HepG2 (cell line): ENCODE data around the gene XRCC5. TPM values are rescaled to one million over a fixed set of nuclear protein-coding genes. Genes with fewer than 3 reads are reported as not detected.

Experiments used
- ATF7-NPFF ChIP-seq: sonication (generic); formaldehyde crosslinking; IDR thresholded peaks from 2 replicates; pipeline ENCODE4 v1.8.1; 2023; ENCODE audit warnings: mild to moderate bottlenecking, low read depth, missing genetic modification reagents, moderate library complexity
- BCL6 ChIP-seq: IDR thresholded peaks from 2 replicates; pipeline ENCODE4 v1.6.1; 2016; ENCODE audit warnings: missing genetic modification reagents, missing compliant biosample characterization
- CBX2 ChIP-seq, 2 experiments: fragments of 200-600 bp in 1 of 2; sonication (generic); formaldehyde crosslinking in 1 of 2; IDR thresholded peaks; 2 replicates each; pipeline versions ENCODE4 v1.7.0 to v1.8.1; 2018 to 2022; ENCODE audit warnings: low read depth in 2 of 2, low read length in 1 of 2, mild to moderate bottlenecking in 1 of 2, missing genetic modification reagents in 1 of 2
- GATAD1 ChIP-seq: IDR thresholded peaks from 2 replicates; pipeline ENCODE4 v1.6.1; 2016; ENCODE audit warnings: missing genetic modification reagents, missing compliant biosample characterization
- HNF1A ChIP-seq, 2 experiments: sonication (generic) in 1 of 2; formaldehyde crosslinking in 1 of 2; IDR thresholded peaks; 2 replicates each; pipeline versions ENCODE4 v1.4.0 to v1.6.1; 2016 to 2020; ENCODE audit warnings: borderline replicate concordance in 1 of 2, low read depth in 1 of 2, mild to moderate bottlenecking in 1 of 2, missing genetic modification reagents in 1 of 2
- LCORL ChIP-seq, 2 experiments: fragments of 450-650 bp in 1 of 2; sonication (generic) in 1 of 2; formaldehyde crosslinking in 1 of 2; IDR thresholded peaks; 2 replicates each; pipeline versions ENCODE4 v1.5.0 to v1.6.1; 2017 to 2020; ENCODE audit warnings: antibody characterized with exemption in 1 of 2, missing genetic modification reagents in 1 of 2
- MBD4 ChIP-seq: IDR thresholded peaks from 2 replicates; pipeline ENCODE4 v1.6.1; 2012; ENCODE audit warnings: low read length, inconsistent platforms, borderline replicate concordance
- PAF1 ChIP-seq: IDR thresholded peaks from 2 replicates; pipeline ENCODE4 v1.6.1; 2016; ENCODE audit warnings: missing genetic modification reagents, missing compliant biosample characterization
- PHF21A ChIP-seq: sonication (generic); formaldehyde crosslinking; IDR thresholded peaks from 2 replicates; pipeline ENCODE4 v1.5.0; 2020; ENCODE audit warnings: mild to moderate bottlenecking, missing genetic modification reagents
- SMAD3 ChIP-seq: sonication (generic); formaldehyde crosslinking; IDR thresholded peaks from 2 replicates; pipeline ENCODE4 v1.4.0; 2020; ENCODE audit warnings: missing genetic modification reagents
- SMYD3 ChIP-seq: sonication (generic); formaldehyde crosslinking; IDR thresholded peaks from 2 replicates; pipeline ENCODE4 v1.8.1; 2023; ENCODE audit warnings: mild to moderate bottlenecking, missing genetic modification reagents
- SP1 ChIP-seq, 2 experiments: fragments of 450-650 bp in 1 of 2; sonication (generic) in 1 of 2; formaldehyde crosslinking in 1 of 2; IDR thresholded peaks; 2 replicates each; pipeline versions ENCODE4 v1.4.0 to v1.6.1; 2016 to 2020; ENCODE audit warnings: missing genetic modification reagents in 1 of 2
- TBP ChIP-seq: sonication (generic); formaldehyde crosslinking; IDR thresholded peaks from 2 replicates; pipeline ENCODE4 v1.5.0; 2020; ENCODE audit warnings: missing genetic modification reagents
- TEAD3 ChIP-seq: optimal IDR thresholded peaks from 2 replicates; pipeline ENCODE3; 2016; ENCODE audit warnings: borderline replicate concordance
- U2AF1 ChIP-seq: fragments of 200-400 bp; formaldehyde crosslinking; optimal IDR thresholded peaks from 2 replicates; pipeline ENCODE3; 2017; ENCODE audit warnings: mild to moderate bottlenecking, low read depth, low read length
- ZC3H4 ChIP-seq: sonication (generic); formaldehyde crosslinking; IDR thresholded peaks from 2 replicates; pipeline ENCODE4 v1.4.0; 2020; ENCODE audit warnings: missing genetic modification reagents, borderline replicate concordance
- ZEB1 ChIP-seq: IDR thresholded peaks from 2 replicates; pipeline ENCODE4 v1.6.1; 2012; ENCODE audit warnings: mild to moderate bottlenecking, low read depth, inconsistent platforms; ENCODE audit not compliant: insufficient replicate concordance
- ZKSCAN8 ChIP-seq: IDR thresholded peaks from 2 replicates; pipeline ENCODE4 v1.6.1; 2016; ENCODE audit warnings: borderline replicate concordance, missing genetic modification reagents, missing compliant biosample characterization
- ZNF292 ChIP-seq: sonication (generic); formaldehyde crosslinking; IDR thresholded peaks from 2 replicates; pipeline ENCODE4 v1.8.1; 2022; ENCODE audit warnings: mild to moderate bottlenecking, low read depth, missing genetic modification reagents, borderline replicate concordance
- ZNF317 ChIP-seq: sonication (generic); formaldehyde crosslinking; IDR thresholded peaks from 2 replicates; pipeline ENCODE4 v1.5.0; 2020; ENCODE audit warnings: mild to moderate bottlenecking, missing genetic modification reagents
- ZNF331 ChIP-seq: sonication (generic); formaldehyde crosslinking; IDR thresholded peaks from 2 replicates; pipeline ENCODE4 v1.4.0; 2020; ENCODE audit warnings: missing genetic modification reagents
- ZNF460 ChIP-seq: sonication (generic); formaldehyde crosslinking; IDR thresholded peaks from 2 replicates; pipeline ENCODE4 v1.5.1; 2020; ENCODE audit warnings: missing genetic modification reagents, mild to moderate bottlenecking, borderline replicate concordance
- ZNF557 ChIP-seq: sonication (generic); formaldehyde crosslinking; IDR thresholded peaks from 2 replicates; pipeline ENCODE4 v1.4.0; 2020; ENCODE audit warnings: missing genetic modification reagents
- ZNF580 ChIP-seq: IDR thresholded peaks from 2 replicates; pipeline ENCODE4 v1.6.1; 2016; ENCODE audit warnings: low read depth, borderline replicate concordance
- ZNF614 ChIP-seq: IDR thresholded peaks from 2 replicates; pipeline ENCODE4 v1.6.1; 2018; ENCODE audit warnings: missing biosample characterization, missing genetic modification reagents, inconsistent platforms, borderline replicate concordance
- ZNF652 ChIP-seq: IDR thresholded peaks from 2 replicates; pipeline ENCODE4 v1.6.1; 2016; ENCODE audit warnings: low read depth, borderline replicate concordance
- ZNF709 ChIP-seq: sonication (generic); formaldehyde crosslinking; IDR thresholded peaks from 2 replicates; pipeline ENCODE4 v1.5.0; 2020; ENCODE audit warnings: mild to moderate bottlenecking, missing genetic modification reagents
- ZNF816 ChIP-seq: sonication (generic); formaldehyde crosslinking; IDR thresholded peaks from 2 replicates; pipeline ENCODE4 v1.8.0; 2022; ENCODE audit warnings: missing genetic modification reagents, mild to moderate bottlenecking, borderline replicate concordance
- polyA plus RNA-seq, 8 experiments: library from polyadenylated mRNA; depleted of rRNA in 3 of 8; stranded (reverse) in 7 of 8; unstranded in 1 of 8; fragments of >200 nt; fragmentation: Illumina TruSeq in 4 of 8; extraction: Trizol in 4 of 8; gene quantifications; 2 replicates each; pipeline versions ENCODE4 v1.2.1 to v1.2.3, GENCODE V29; 2011 to 2016; ENCODE audit warnings: low read depth in 4 of 8, missing spikeins in 1 of 8, mixed read lengths in 1 of 8; ENCODE audit not compliant: insufficient read depth in 1 of 8
- total RNA-seq, 5 experiments: library from RNA; depleted of rRNA; stranded (reverse); fragments of >200 nt; fragmentation: Illumina TruSeq; extraction: Trizol; gene quantifications; 2 replicates each; pipeline ENCODE4 v1.2.3, GENCODE V29; 2016; ENCODE audit warnings: low read depth in 1 of 5

XRCC5 gene
- total and polyA plus RNA-seq, 2 of the 13 experiments (the other 11 are each of a cell fraction or from before 2014, with no cell fraction given) = 264 to 454 TPM

- TF ChIP-seq U2AF1 (no peak), ZNF557 (CRISPR knock-in tag) (peak; percentile 45; the same call in 1 of the 2 replicates), ZNF614 (CRISPR knock-in tag) (peak; percentile 98), SMAD3 (peak; percentile 99), ZNF709 (CRISPR knock-in tag) (no peak), ZNF460 (peak; percentile 46; the same call in 1 of the 2 replicates), PHF21A (CRISPR knock-in tag) (peak; percentile 95), HNF1A (IDR thresholded peaks at IDR 0.05; ENCODE audit: low read depth) (peak; percentile 61), HNF1A (CRISPR knock-in tag; IDR thresholded peaks at IDR 0.05; ENCODE audit: borderline replicate concordance) (no peak), SMYD3 (CRISPR knock-in tag) (peak; percentile 72; the same call in 1 of the 2 replicates), MBD4 (peak; percentile 89; the same call in 1 of the 2 replicates), ZNF292 (no peak), TEAD3 (CRISPR knock-in tag) (peak; percentile 97), ZNF317 (CRISPR knock-in tag) (peak; percentile 76), ZC3H4 (CRISPR knock-in tag) (no peak), ZNF580 (0 out of 2 replicates have a peak, but pooled peaks have one; percentile 53), TBP (CRISPR knock-in tag) (no peak), ATF7-NPFF (CRISPR knock-in tag) (peak; percentile 62; the same call in 1 of the 2 replicates), ZNF331 (peak; percentile 97), LCORL (IDR thresholded peaks at IDR 0.05) (peak; percentile 100), LCORL (CRISPR knock-in tag; IDR thresholded peaks at IDR 0.05) (peak; percentile 100), ZKSCAN8 (CRISPR knock-in tag) (peak; percentile 93), ZNF652 (CRISPR knock-in tag) (peak; percentile 68; the same call in 1 of the 2 replicates), SP1 (IDR thresholded peaks at IDR 0.05) (no peak), SP1 (CRISPR knock-in tag; IDR thresholded peaks at IDR 0.05) (peak; percentile 32; the same call in 1 of the 2 replicates), PAF1 (CRISPR knock-in tag) (peak; percentile 83; the same call in 1 of the 2 replicates), BCL6 (peak; percentile 92), GATAD1 (CRISPR knock-in tag) (peak; percentile 84), ZNF816 (peak; percentile 82; the same call in 1 of the 2 replicates), CBX2 (IDR thresholded peaks at IDR 0.05; ENCODE audit: low read depth, low read length) (no peak), CBX2 (CRISPR knock-in tag; IDR thresholded peaks at IDR 0.05; ENCODE audit: low read depth) (no peak), ZEB1 (peak; percentile 87)
These were observed 30.4 kb upstream of the XRCC5 start (continued) for GRCh38 chr2:216078776-216079175.
